Measurements from ENCODE around the gene TUBA1A. TPM values are rescaled to one million over a fixed set of nuclear protein-coding genes. Genes with fewer than 3 reads are reported as not detected.
"Not testable (repeated sequence)": the region's sequence is repeated elsewhere in the genome, so short reads cannot be mapped to it uniquely, and the experiment has no call there.

The TUBA1A gene
- total RNA-seq, 2 experiments from 2014 or later, result 91.0 to 96.5 TPM

DNA sequence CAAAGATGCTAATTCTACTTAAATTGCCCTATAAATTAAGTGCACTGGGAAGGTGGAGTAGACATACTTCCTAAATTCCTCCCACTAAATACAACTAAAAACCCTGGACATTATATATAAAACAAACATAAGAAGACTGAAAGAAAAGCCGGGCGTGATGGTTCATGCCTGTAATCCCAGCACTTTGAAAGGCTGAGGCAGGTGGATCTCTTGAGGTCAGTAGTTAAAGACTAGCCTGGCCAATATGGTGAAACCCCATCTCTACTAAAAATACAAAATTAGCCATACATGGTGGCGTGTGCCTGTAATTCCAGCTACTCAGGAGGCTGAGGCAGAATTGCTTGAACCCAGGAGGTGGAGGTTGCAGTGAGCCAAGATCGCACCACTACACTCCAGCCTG lies 27.0 kb downstream of the TUBA1A start:
- H3K4me1 Mint-ChIP-seq; H3K36me3 Mint-ChIP-seq; H3K27ac Mint-ChIP-seq; CTCF ChIA-PET; ATAC-seq; H3K4me3 Mint-ChIP-seq; H3K27me3 Mint-ChIP-seq; DNase-seq; H3K9me3 Mint-ChIP-seq (ENCODE audit: low read depth): not testable (repeated sequence)

- H3K9me3 Mint-ChIP-seq (ENCODE audit: low read depth), result no peaks in the 10 kb centered on the region
- H3K36me3 Mint-ChIP-seq, result no peaks in the 10 kb centered on the region
- no peaks in the 10 kb centered on the region for H3K4me1 Mint-ChIP-seq
- no peak overlapping the region for H3K27ac Mint-ChIP-seq
- ATAC-seq (no peak), DNase-seq (no peak)
- CTCF ChIA-PET, result no interaction called here
- no peaks in the 10 kb centered on the region for H3K27me3 Mint-ChIP-seq
- no peak overlapping the region for H3K4me3 Mint-ChIP-seq
Observed at GRCh38 chr12:49161092-49161795, 27.6 kb downstream of the TUBA1A start.

GRCh38 chr12:49160399-49160798 lies 28.5 kb downstream of the TUBA1A start:
- no peaks in the 10 kb centered on the region for H3K9me3 Mint-ChIP-seq (ENCODE audit: low read depth)
- CTCF ChIA-PET, result interaction anchor here (0.6 to 0.8 kb wide), 3 partner anchors 75 to 854 kb away, joined by 3 read pairs; no protein-coding TSS in a partner anchor
- no peaks in the 10 kb centered on the region for H3K4me1 Mint-ChIP-seq

GRCh38 chr12:49154221-49154620 lies 34.7 kb downstream of the TUBA1A start:
- ATAC-seq, result no peak
- H3K4me1 Mint-ChIP-seq, result peaks cover 5% of the 10 kb centered on the region
- H3K36me3 Mint-ChIP-seq, result peaks cover 3% of the 10 kb centered on the region
- H3K27ac Mint-ChIP-seq, result no peak overlapping the region
- no peak overlapping the region for H3K4me3 Mint-ChIP-seq
- DNase-seq, result no peak
- no peaks in the 10 kb centered on the region for H3K27me3 Mint-ChIP-seq
- CTCF ChIA-PET, result no interaction called here
- H3K9me3 Mint-ChIP-seq (ENCODE audit: low read depth), result no peaks in the 10 kb centered on the region

More at GRCh38 chr12:49160399-49160798, 28.5 kb downstream of the TUBA1A start:
- DNase-seq (no peak), ATAC-seq (no peak)
- H3K36me3 Mint-ChIP-seq, result no peaks in the 10 kb centered on the region
- H3K27ac Mint-ChIP-seq, result no peak overlapping the region
- no peaks in the 10 kb centered on the region for H3K27me3 Mint-ChIP-seq
- no peak overlapping the region for H3K4me3 Mint-ChIP-seq

DNA sequence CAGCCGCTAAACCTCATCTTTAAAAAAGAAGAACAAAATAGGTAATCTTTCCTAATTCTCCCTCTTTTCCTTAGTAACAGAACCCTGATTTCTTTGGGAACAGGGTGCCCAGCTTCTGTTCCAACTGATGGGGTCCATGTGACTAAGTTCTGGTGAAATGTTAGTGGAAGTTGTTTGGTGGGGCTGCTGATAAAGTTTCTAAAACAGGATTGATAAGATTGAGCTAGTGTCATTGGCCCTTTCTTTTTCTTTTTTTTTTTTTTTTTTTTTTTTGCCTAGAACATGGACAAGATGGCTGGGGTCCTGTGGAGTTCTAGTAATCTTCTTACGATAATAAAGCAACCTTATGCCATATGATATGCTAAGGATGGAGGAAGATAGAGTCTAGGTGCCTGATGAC lies 41.5 kb downstream of the TUBA1A start:
- no peak overlapping the region for H3K27ac Mint-ChIP-seq
- H3K9me3 Mint-ChIP-seq (ENCODE audit: low read depth), result no peaks in the 10 kb centered on the region
- ATAC-seq, result no peak
- peaks cover 3% of the 10 kb centered on the region for H3K36me3 Mint-ChIP-seq
- no peak overlapping the region for H3K4me3 Mint-ChIP-seq
- DNase-seq, result no peak
- no peaks in the 10 kb centered on the region for H3K27me3 Mint-ChIP-seq
- CTCF ChIA-PET, result interaction anchor here (0.7 to 0.9 kb wide), 2 partner anchors 59 to 111 kb away, joined by 4 read pairs; no protein-coding TSS in a partner anchor
- H3K4me1 Mint-ChIP-seq, result peaks cover 5% of the 10 kb centered on the region

DNA sequence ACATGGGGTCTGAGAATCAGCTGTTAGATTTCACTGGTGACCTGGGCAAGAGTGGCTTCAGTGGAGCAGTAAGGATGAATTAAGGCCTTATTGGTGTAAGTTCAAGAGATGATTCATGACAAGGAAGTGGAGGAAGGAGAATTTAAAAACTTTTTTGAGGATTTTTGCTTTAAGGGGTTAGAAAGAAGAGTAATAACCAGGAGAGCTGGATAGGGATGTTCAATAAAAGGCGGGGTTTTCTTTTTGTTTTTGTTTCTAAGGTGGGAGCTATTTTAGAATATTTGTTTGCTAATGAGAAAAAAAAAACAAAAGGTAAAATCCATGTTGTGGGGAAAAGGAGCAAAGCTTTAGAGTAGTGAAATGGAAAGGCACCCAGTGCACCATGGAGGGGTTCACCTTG lies 42.5 kb downstream of the TUBA1A start:
- no peak overlapping the region for H3K4me3 Mint-ChIP-seq
- no peaks in the 10 kb centered on the region for H3K9me3 Mint-ChIP-seq (ENCODE audit: low read depth)
- H3K4me1 Mint-ChIP-seq, result peaks cover 5% of the 10 kb centered on the region
- peaks cover 3% of the 10 kb centered on the region for H3K36me3 Mint-ChIP-seq
- no peak for DNase-seq
- no peak overlapping the region for H3K27ac Mint-ChIP-seq
- H3K27me3 Mint-ChIP-seq, result no peaks in the 10 kb centered on the region
- ATAC-seq, result no peak
- CTCF ChIA-PET, result interaction anchor here (0.8 to 1.4 kb wide), 4 partner anchors 17 to 201 kb away, joined by 3 to 5 read pairs (median 4); no protein-coding TSS in a partner anchor

DNA sequence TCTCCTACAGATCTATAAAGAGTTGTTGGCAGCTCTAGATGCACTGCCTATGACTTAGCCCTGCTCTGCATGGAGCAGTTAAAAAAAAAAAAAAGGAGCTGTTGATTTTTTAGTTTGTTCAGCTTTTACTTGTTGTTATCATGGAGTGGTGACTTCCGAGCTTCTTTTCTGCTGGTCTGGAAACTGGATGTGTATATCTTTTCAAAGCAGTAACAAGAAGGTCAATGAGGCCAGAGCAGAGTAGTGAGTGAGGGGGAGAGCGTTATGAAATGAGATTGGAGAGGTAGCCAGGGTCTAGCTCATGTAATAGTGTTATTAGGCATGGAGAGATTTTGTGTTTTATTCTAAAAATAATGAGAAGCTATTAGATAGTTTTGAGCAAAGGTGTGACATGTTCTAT lies 44.5 kb downstream of the TUBA1A start:
- no peak overlapping the region for H3K27ac Mint-ChIP-seq
- ATAC-seq, result no peak
- no peak for DNase-seq
- H3K4me1 Mint-ChIP-seq, result no peaks in the 10 kb centered on the region
- CTCF ChIA-PET, result interaction anchor here (1.2 kb wide), 1 partner anchor 56 kb away, joined by 4 read pairs; no protein-coding TSS in a partner anchor
- H3K27me3 Mint-ChIP-seq, result no peaks in the 10 kb centered on the region
- H3K36me3 Mint-ChIP-seq, result peaks cover 3% of the 10 kb centered on the region
- no peaks in the 10 kb centered on the region for H3K9me3 Mint-ChIP-seq (ENCODE audit: low read depth)
- H3K4me3 Mint-ChIP-seq, result no peak overlapping the region

DNA sequence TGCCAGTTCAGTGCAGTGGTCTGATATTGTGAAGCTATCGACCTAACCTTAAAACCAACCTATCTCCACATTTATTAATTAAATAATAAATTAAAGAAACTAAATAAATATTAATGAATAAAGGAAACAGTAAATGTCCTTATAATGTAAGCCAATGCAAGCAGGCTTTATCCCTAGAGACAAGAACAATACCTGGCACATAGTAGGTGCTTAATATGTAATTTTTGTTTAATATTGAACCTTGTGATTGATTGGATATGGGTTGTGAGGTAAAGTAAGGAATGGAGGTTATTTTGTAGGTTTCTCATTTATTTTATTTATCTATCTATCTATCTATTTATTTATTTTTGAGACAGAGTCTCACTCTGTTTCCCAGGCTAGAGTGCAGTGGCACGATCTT lies 49.9 kb downstream of the TUBA1A start:
- Mint-ChIP-seq H3K27me3 (no peaks in the 10 kb centered on the region), H3K36me3 (peaks cover 7% of the 10 kb centered on the region), H3K4me3 (no peak overlapping the region), H3K27ac (no peak overlapping the region), H3K4me1 (peaks cover 10% of the 10 kb centered on the region), H3K9me3 (ENCODE audit: low read depth) (no peaks in the 10 kb centered on the region)
- ATAC-seq (no peak), DNase-seq (no peak)
- CTCF ChIA-PET, result interaction anchor here (1.5 kb wide), 1 partner anchor 40 kb away, joined by 4 read pairs; no protein-coding TSS in a partner anchor

- DNase-seq, result no peak
- peaks cover 14% of the 10 kb centered on the region for H3K4me1 Mint-ChIP-seq
- ATAC-seq, result no peak
- no peak overlapping the region for H3K27ac Mint-ChIP-seq
- H3K9me3 Mint-ChIP-seq (ENCODE audit: low read depth), result no peaks in the 10 kb centered on the region
- no peaks in the 10 kb centered on the region for H3K27me3 Mint-ChIP-seq
- no peak overlapping the region for H3K4me3 Mint-ChIP-seq
- peaks cover 7% of the 10 kb centered on the region for H3K36me3 Mint-ChIP-seq
- CTCF ChIA-PET, result no interaction called here
Observed at GRCh38 chr12:49138587-49138986, 50.3 kb downstream of the TUBA1A start.

GRCh38 chr12:49137476-49137875 lies 51.4 kb downstream of the TUBA1A start:
- DNase-seq (no peak), ATAC-seq (no peak)
- H3K36me3 Mint-ChIP-seq, result peaks cover 7% of the 10 kb centered on the region
- no peaks in the 10 kb centered on the region for H3K27me3 Mint-ChIP-seq
- peaks cover 24% of the 10 kb centered on the region for H3K4me1 Mint-ChIP-seq
- H3K27ac Mint-ChIP-seq, result no peak overlapping the region
- no peak overlapping the region for H3K4me3 Mint-ChIP-seq
- no peaks in the 10 kb centered on the region for H3K9me3 Mint-ChIP-seq (ENCODE audit: low read depth)
- CTCF ChIA-PET, result no interaction called here

- not testable (repeated sequence) for ATAC-seq; H3K27me3 Mint-ChIP-seq; H3K4me3 Mint-ChIP-seq; H3K27ac Mint-ChIP-seq; DNase-seq; H3K9me3 Mint-ChIP-seq (ENCODE audit: low read depth); H3K36me3 Mint-ChIP-seq
- H3K4me1 Mint-ChIP-seq, result peaks cover 28% of the 10 kb centered on the region
- CTCF ChIA-PET, result interaction anchor here (1.4 kb wide), 1 partner anchor 14 kb away, joined by 3 read pairs; no protein-coding TSS in a partner anchor
Observed at GRCh38 chr12:49136997-49137396, 51.9 kb downstream of the TUBA1A start.

Other genes starting within 250 kb of the TUBA1A start
- 100 to 1,000 TPM in 1 of 2 experiments, 10 to 100 TPM in 1; 89.4 to 118 TPM for gene ARF3, start 231.6 kb downstream of the TUBA1A start, total RNA-seq
- gene WNT10B, start 217.3 kb downstream of the TUBA1A start, total RNA-seq, result 1 to 10 TPM; 2.0 to 4.4 TPM
- 1 to 10 TPM in 1 of 2 experiments, under 1 TPM in 1; 0.87 to 1.2 TPM for gene WNT1, start 210.8 kb downstream of the TUBA1A start, total RNA-seq
- under 1 TPM; 0.38 to 0.66 TPM for gene DDN, start 189.7 kb downstream of the TUBA1A start, total RNA-seq
- 10 to 100 TPM; 58.9 to 66.0 TPM for gene PRKAG1, start 170.3 kb downstream of the TUBA1A start, total RNA-seq
- 100 to 1,000 TPM; 107 to 132 TPM for gene KMT2D, start 128.3 kb downstream of the TUBA1A start, total RNA-seq
- 10 to 100 TPM; 14.9 to 15.1 TPM for gene RHEBL1, start 119.1 kb downstream of the TUBA1A start, total RNA-seq
- under 1 TPM in 1 of 2 experiments, not detected in 1; 0.15 TPM for gene DHH, start 94.3 kb downstream of the TUBA1A start, total RNA-seq
- 10 to 100 TPM; 46.9 to 53.4 TPM for gene LMBR1L, start 78.2 kb downstream of the TUBA1A start, total RNA-seq
- 1,000 to 10,000 TPM; 1,970 to 2,009 TPM for gene TUBA1B, start 57.7 kb downstream of the TUBA1A start, total RNA-seq
- gene TUBA1C, start 76.0 kb upstream of the TUBA1A start, total RNA-seq, result 100 to 1,000 TPM; 264 to 266 TPM
- gene PRPH, start 106.1 kb upstream of the TUBA1A start, total RNA-seq, result under 1 TPM; 0.26 to 0.35 TPM
- gene TROAP, start 134.2 kb upstream of the TUBA1A start, total RNA-seq, result 100 to 1,000 TPM in 1 of 2 experiments, 10 to 100 TPM in 1; 89.5 to 107 TPM
- gene C1QL4, start 148.1 kb upstream of the TUBA1A start, total RNA-seq, result not detected
- under 1 TPM in 1 of 2 experiments, not detected in 1; 0.05 TPM for gene DNAJC22, start 157.8 kb upstream of the TUBA1A start, total RNA-seq
- gene SPATS2, start 178.4 kb upstream of the TUBA1A start, total RNA-seq, result 10 to 100 TPM; 11.3 to 18.1 TPM

Measured in activated CD8-positive, alpha-beta memory T cell treated with anti-CD3 and anti-CD28 coated beads, Interleukin-2, amount 10 ng/mL, durations not matched to agents 7 days and 5 days (primary cell).